DND-41 (cell line): ENCODE measurements around the gene BICDL2.
"Not testable (repeated sequence)": the region's sequence is repeated elsewhere in the genome, so short reads cannot be mapped to it uniquely, and the experiment has no call there.

Experiments
- CTCF ChIP-seq: IDR thresholded peaks from 2 replicates; pipeline ENCODE4 v1.5.1; 2012; ENCODE audit warnings: borderline replicate concordance, low read length, moderate library complexity, mild to moderate bottlenecking; ENCODE audit not compliant: poor library complexity, severe bottlenecking; ENCODE audit errors: extremely low read depth
- EZH2 ChIP-seq: IDR thresholded peaks from 3 replicates; pipeline ENCODE4 v1.6.1; 2012; ENCODE audit warnings: borderline replicate concordance, low read depth, mild to moderate bottlenecking, moderate library complexity, low read length, inconsistent platforms; ENCODE audit not compliant: severe bottlenecking

- not testable (repeated sequence) for TF ChIP-seq CTCF, EZH2
Observed at GRCh38 chr16:3052571-3053329, 16.0 kb upstream of the BICDL2 start.
